Stomach smooth muscle (tissue), 2 donors: Measurements from ENCODE around the gene GDAP1L1.

Source experiments
- H3K27ac ChIP-seq: one replicate; pipeline ENCODE4 v1.7.0; 2013; ENCODE audit warnings: mild to moderate bottlenecking, low read length, inconsistent platforms
- H3K27me3 ChIP-seq, 2 donors: one replicate each; pipeline ENCODE4 v1.7.0; 2013; ENCODE audit warnings: low read length in 2 of 2; ENCODE audit not compliant: insufficient read depth in 2 of 2, control insufficient read depth in 1 of 2
- H3K36me3 ChIP-seq, 2 donors: one replicate each; pipeline ENCODE4 v1.7.0; 2013; ENCODE audit warnings: low read length in 2 of 2; ENCODE audit not compliant: control insufficient read depth in 2 of 2, insufficient read depth in 2 of 2
- H3K4me1 ChIP-seq: one replicate; pipeline ENCODE4 v1.7.0; 2013; ENCODE audit warnings: low read length; ENCODE audit not compliant: control insufficient read depth, insufficient read depth
- H3K4me3 ChIP-seq, 2 donors: one replicate each; pipeline ENCODE4 v1.7.0; 2013; ENCODE audit warnings: low read length in 2 of 2
- H3K9ac ChIP-seq, 2 donors: one replicate each; pipeline ENCODE4 v1.7.0; 2013; ENCODE audit warnings: low read length in 2 of 2, mild to moderate bottlenecking in 1 of 2
- H3K9me3 ChIP-seq, 2 donors: one replicate each; pipeline ENCODE4 v1.7.0; 2013; ENCODE audit warnings: low read length in 2 of 2; ENCODE audit not compliant: control insufficient read depth in 2 of 2
- donor health status: healthy.
- donor health status: Pancreatic carcinoma.

The GDAP1L1 gene

DNA sequence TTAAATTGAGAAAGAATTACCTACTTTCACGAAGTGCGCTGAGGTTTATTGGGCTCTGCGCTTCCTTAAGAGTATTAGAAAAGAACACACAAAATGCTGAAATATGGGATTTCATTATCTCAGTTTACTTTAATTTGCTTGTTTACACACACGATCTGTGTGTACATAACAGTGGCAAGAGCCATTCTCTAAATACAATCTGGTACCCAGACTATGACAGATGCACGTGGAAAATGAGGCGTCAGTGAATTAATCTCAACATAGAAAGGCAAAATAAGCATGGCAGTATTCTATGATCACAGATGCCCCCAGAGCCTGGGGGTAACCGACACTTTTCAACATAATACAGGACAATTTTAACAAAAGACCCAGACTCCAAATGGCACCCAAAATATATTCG lies 55.6 kb downstream of the GDAP1L1 start:
- H3K9ac ChIP-seq, result no peak overlapping the region
- H3K4me1 ChIP-seq, result no peaks in the 10 kb centered on the region
- peaks cover 3 to 12% of the 10 kb centered on the region in 2 donors for H3K36me3 ChIP-seq
- H3K27ac ChIP-seq, result no peak overlapping the region
- H3K4me3 ChIP-seq, result no peak overlapping the region
- no peaks in the 10 kb centered on the region for H3K9me3 ChIP-seq
- H3K27me3 ChIP-seq, result no peaks in the 10 kb centered on the region

GRCh38 chr20:44304383-44304782 lies 57.3 kb downstream of the GDAP1L1 start:
- no peak overlapping the region for H3K4me3 ChIP-seq
- H3K4me1 ChIP-seq, result peaks cover 1% of the 10 kb centered on the region
- no peak overlapping the region for H3K27ac ChIP-seq
- H3K27me3 ChIP-seq, result no peaks in the 10 kb centered on the region
- no peak overlapping the region for H3K9ac ChIP-seq
- H3K9me3 ChIP-seq, result no peaks in the 10 kb centered on the region
- peaks cover 3 to 12% of the 10 kb centered on the region in 2 donors for H3K36me3 ChIP-seq

GRCh38 chr20:44306927-44307326 lies 59.8 kb downstream of the GDAP1L1 start:
- no peak overlapping the region for H3K4me3 ChIP-seq
- H3K9ac ChIP-seq, result no peak overlapping the region
- H3K27ac ChIP-seq, result no peak overlapping the region
- peaks cover 3 to 11% of the 10 kb centered on the region in 2 donors for H3K36me3 ChIP-seq
- peaks cover 19% of the 10 kb centered on the region for H3K4me1 ChIP-seq
- H3K9me3 ChIP-seq, result no peaks in the 10 kb centered on the region
- H3K27me3 ChIP-seq, result no peaks in the 10 kb centered on the region

GRCh38 chr20:44309763-44310663 lies 62.9 kb downstream of the GDAP1L1 start:
- peak overlapping the region; percentile 49 for H3K27ac ChIP-seq
- H3K36me3 ChIP-seq, result peaks cover 3 to 6% of the 10 kb centered on the region in 2 donors
- peaks cover 19% of the 10 kb centered on the region for H3K4me1 ChIP-seq
- no peaks in the 10 kb centered on the region for H3K9me3 ChIP-seq
- H3K4me3 ChIP-seq, result peak overlapping the region; percentile 85 to 98
- no peaks in the 10 kb centered on the region for H3K27me3 ChIP-seq
- peak overlapping the region; percentile 73 to 89 for H3K9ac ChIP-seq

GRCh38 chr20:44310664-44311639 lies 63.8 kb downstream of the GDAP1L1 start, which contains the start of gene FITM2:
Gene FITM2 (minus strand): TSS chr20:44311202. CDS start chr20:44311148, 54 bp downstream.
- no peaks in the 10 kb centered on the region for H3K27me3 ChIP-seq

GRCh38 chr20:44314870-44315269 lies 67.8 kb downstream of the GDAP1L1 start:
- H3K27me3 ChIP-seq, result no peaks in the 10 kb centered on the region
- H3K4me3 ChIP-seq, result no peak overlapping the region
- no peaks in the 10 kb centered on the region for H3K9me3 ChIP-seq

More at GRCh38 chr20:44310664-44311639, 63.8 kb downstream of the GDAP1L1 start, which contains the start of gene FITM2:
- H3K36me3 ChIP-seq, result peaks cover 3 to 6% of the 10 kb centered on the region in 2 donors
- peaks cover 19% of the 10 kb centered on the region for H3K4me1 ChIP-seq
- H3K4me3 ChIP-seq, result peak within 1 kb of the TSS; percentile 85 to 98
- peak within 1 kb of the TSS; percentile 73 to 89 for H3K9ac ChIP-seq
- H3K27ac ChIP-seq, result peak within 1 kb of the TSS; percentile 49
- no peaks in the 10 kb centered on the region for H3K9me3 ChIP-seq

DNA sequence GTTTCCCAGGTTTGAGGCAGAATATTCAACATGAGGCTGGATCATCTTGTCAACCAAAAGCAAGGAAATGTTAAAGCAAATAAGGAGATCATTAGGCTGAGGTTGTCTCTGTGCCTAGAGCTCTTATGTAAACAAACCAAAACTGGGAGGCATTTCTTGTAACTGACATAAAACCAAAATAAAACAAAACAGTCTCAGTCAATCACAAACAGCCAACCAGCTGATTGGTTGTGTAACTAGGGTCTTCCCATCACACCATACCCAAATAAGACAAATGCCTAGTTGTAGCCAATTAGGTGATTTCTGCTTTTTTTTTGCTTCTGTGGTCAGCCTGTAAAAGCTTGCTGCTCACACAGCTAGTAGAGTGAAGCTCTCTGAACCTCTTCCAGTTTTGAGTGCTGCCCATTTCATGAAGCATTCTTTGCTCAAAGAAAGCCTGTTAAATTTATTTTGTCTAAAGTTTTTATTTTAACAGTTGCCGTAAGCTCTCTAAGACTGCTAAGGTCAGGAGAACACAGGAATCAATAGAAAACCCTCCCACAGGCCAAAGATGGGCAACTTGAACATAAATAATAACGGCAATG lies 72.8 kb downstream of the GDAP1L1 start:
- H3K9ac ChIP-seq, result no peak overlapping the region
- H3K4me1 ChIP-seq, result no peaks in the 10 kb centered on the region
- H3K27ac ChIP-seq, result no peak overlapping the region
- H3K27me3 ChIP-seq, result peaks cover 0 to 2% of the 10 kb centered on the region in 2 donors
- H3K4me3 ChIP-seq, result no peak overlapping the region
- no peaks in the 10 kb centered on the region for H3K36me3 ChIP-seq
- H3K9me3 ChIP-seq, result no peaks in the 10 kb centered on the region

More at GRCh38 chr20:44314870-44315269, 67.8 kb downstream of the GDAP1L1 start:
- Histone ChIP-seq H3K36me3 (no peaks in the 10 kb centered on the region), H3K27ac (no peak overlapping the region), H3K4me1 (peaks cover 13% of the 10 kb centered on the region), H3K9ac (no peak overlapping the region)

- no peaks in the 10 kb centered on the region for H3K9me3 ChIP-seq
Observed at GRCh38 chr20:44324343-44324742, 77.2 kb downstream of the GDAP1L1 start.

GRCh38 chr20:44326391-44327159 lies 79.5 kb downstream of the GDAP1L1 start:
- Histone ChIP-seq H3K27ac (no peak overlapping the region), H3K36me3 (no peaks in the 10 kb centered on the region), H3K4me1 (no peaks in the 10 kb centered on the region), H3K4me3 (no peak overlapping the region), H3K9me3 (no peaks in the 10 kb centered on the region), H3K9ac (no peak overlapping the region), H3K27me3 (peaks cover 8 to 12% of the 10 kb centered on the region in 2 donors)

More at GRCh38 chr20:44324343-44324742, 77.2 kb downstream of the GDAP1L1 start:
- Histone ChIP-seq H3K36me3 (no peaks in the 10 kb centered on the region), H3K4me3 (no peak overlapping the region), H3K27me3 (peaks cover 4 to 9% of the 10 kb centered on the region in 2 donors), H3K27ac (no peak overlapping the region), H3K9ac (no peak overlapping the region), H3K4me1 (no peaks in the 10 kb centered on the region)
